GM21576 (cell line): ENCODE data around the gene ZC4H2.
"Not testable (repeated sequence)": the region's sequence is repeated elsewhere in the genome, so short reads cannot be mapped to it uniquely, and the experiment has no call there.

Experiments
- ATAC-seq: cut with Tn5 transposase; IDR thresholded peaks from one replicate; pipeline ENCODE4 v1.9.1; 2021; ENCODE audit warnings: mild to moderate bottlenecking, moderate library complexity; ENCODE audit not compliant: unreplicated experiment

Gene ZC4H2

DNA sequence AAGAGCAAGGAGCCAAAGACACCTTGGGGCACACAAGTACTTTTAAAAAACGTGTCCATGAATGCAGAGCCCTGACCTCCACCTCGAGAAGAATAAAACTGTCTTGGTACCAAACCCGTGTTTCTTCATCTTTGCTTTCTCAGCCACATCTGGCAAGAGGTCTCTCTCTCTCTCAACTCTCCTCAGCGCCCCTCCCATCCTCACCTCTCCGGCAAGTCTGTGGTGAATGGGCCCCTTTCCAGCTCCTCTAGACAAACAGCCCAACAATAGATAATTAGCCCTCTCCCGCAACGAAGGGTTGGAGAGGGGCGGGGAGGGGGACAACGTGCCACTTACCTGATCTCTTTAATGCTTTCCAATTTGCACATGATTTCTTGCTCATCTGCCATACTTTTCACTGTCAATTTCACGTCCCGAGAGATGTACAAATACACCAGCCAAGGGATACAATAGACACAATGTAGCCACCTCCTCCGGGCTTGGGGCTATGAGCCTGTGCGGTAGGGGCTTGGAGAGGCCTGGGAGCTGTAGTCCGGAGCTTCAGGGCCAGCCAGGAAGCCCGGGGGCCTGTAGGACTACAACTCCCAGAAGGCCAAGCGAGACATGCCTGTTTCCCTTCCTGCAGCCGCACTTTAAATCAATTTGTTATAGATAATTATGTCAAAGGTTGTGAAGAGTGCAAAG, at the start of gene ZC4H2:
Gene ZC4H2 (minus strand): TSS at position 462 of the 684 bp plus-strand sequence. CDS start 73 bp downstream, at position 389.
- peak; percentile 100 for ATAC-seq

GRCh38 chrX:65017451-65017850, 41.2 kb upstream of the ZC4H2 start:
- no peak for ATAC-seq

- no peak for ATAC-seq
Measured at GRCh38 chrX:65014230-65014629, 38.0 kb upstream of the ZC4H2 start.

DNA sequence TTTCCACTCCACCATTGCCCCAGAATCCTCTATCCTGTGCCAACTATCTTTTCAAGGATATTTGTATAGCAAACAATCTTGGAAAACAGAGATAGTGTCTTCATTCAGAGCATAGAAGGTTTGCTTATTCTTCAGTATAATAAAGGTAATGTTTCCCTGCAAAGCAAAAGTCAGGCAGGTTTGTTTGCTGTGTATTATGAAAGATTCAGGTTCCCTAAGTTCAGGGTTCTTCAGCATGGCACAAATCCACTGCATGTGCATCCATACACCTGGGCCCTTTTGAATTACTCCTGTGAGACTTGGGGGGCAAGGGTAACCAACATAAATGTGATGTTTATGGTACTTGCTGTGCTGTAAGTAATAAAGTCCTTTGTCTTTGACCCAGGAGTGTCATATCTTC, 33.2 kb upstream of the ZC4H2 start:
- ATAC-seq, result no peak

DNA sequence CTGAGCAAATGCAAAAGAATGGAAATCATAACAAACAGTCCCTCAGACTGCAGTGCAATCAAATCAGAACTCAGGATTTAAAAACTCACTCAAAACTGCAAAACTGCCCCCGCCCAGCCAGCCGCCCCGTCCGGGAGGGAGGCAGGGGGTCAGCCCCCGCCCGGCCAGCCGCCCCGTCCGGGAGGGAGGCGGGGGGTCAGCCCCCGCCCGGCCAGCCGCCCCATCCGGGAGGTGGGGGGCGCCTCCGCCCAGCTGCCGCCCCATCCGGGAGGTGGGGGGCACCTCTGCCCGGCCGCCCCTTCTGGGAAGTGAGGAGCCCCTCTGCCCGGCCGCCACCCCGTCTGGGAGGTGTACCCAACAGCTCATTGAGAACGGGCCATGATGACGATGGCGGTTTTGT, 26.0 kb upstream of the ZC4H2 start:
- not testable (repeated sequence) for ATAC-seq

DNA sequence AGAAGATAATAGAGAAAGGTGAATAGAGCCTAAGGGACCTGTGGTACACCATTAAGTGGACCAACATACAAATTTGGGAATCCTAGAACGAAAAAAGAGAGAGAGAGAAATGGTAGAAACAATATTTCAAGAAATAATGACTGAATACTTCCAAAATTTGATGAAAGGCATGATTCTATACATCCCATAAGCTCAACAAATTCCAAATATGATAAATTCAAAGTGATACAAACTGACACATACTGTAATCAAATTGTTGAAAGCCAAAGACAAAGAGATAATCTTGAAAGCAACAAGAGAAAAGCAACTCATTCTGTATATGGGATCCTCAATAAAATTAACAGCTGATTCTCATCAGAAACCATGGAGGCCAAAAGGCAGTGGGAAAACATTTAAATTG, 20.6 kb upstream of the ZC4H2 start:
- ATAC-seq, result no peak

DNA sequence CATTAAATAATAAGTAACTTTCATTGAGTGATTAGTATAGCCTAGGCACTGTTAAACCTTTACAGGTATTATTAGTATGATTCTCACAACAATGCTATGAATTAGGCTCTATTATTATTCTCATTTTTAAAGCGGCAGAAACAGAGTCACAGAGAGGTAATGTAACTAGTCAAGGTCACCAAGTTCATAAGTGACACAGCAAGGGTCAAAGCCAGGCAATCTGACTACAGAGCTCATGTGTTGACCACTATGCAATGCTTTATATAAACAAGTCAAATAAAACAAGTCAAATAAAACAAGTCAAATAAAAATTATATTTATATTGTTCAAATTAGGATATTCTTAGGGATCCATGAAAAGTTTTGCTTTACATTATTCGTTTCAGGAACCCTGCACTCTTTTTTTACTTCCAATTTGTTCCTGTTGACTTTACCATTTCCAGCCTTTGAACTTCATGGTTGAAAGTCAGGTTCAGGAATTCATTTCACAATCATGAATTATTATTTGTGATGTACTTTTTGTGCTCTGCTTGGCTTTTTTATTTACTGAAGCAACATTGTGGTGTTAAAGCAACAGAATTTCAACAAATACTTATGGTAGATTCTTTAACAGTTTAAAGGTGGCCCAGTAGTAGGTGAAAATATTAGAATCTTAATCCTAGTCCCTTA, 18.0 kb upstream of the ZC4H2 start:
- ATAC-seq, result no peak

- no peak for ATAC-seq
Measured at GRCh38 chrX:64977830-64978229, 1.6 kb upstream of the ZC4H2 start.

DNA sequence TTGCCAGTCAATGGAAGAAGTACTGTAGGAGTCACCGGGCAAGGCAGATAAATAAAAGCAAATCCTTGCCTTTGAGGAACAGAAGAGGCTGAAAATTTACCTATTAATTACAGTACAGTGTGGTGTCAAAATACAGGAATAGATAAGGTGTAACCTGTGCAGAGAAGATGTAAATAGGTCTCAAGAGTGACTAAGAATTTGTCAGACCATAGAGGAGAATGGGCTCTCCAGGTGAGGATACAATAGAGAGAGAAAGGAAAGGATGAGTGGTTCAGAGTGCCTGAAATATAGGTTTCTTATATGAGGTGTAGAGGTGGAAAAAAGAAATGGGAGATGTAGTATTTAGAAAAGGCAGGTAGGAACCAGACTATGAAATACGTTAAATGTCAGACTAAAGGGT, 801 bp upstream of the ZC4H2 start:
- ATAC-seq, result no peak

- peak; percentile 16 for ATAC-seq
Measured at GRCh38 chrX:64976673-64977040, 407 bp upstream of the ZC4H2 start.

DNA sequence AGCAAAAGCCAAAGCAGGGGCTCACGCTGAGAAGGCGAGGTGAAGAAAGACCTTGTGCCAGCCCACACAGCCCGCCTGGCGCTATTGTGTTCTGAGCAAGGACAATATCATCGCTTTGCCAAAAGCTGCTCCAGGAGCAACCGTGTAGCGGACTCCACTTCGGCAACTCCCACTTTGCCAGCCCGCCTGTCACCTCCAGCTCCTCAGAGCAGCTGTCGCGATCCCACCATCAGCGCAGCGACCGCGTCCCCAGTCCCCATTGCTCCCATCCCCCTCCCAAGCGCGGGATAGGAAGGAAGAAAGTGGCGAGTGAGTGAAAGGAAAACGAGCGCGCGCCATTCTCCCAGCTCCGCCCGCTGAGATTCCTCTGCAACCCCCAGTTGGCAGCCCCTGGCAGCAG, 759 bp downstream of the ZC4H2 start:
- ATAC-seq, result no peak

DNA sequence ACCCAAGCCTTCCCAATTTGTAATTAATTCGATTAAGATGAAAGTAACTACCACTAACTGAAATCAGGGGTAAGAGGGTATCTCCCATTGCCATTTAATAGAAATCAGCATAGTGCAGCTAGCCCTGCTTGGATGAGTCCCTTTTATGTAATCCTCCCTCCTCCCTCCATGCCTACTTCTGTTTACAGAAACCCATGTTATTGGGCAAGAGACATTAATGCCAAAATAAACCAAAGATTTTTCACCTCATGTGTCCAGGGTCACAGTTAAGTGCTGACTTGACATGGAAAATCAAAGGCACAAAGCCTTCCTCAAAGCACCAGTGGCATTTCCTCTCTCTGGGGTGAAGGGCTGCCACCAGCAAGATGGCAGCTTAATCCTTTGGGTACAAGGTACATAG, 50.8 kb downstream of the ZC4H2 start:
- ATAC-seq, result no peak

- no peak for ATAC-seq
Measured at GRCh38 chrX:64908121-64908520, 68.1 kb downstream of the ZC4H2 start.

- peak; percentile 70 for ATAC-seq
Measured at GRCh38 chrX:64894454-64895038, 81.7 kb downstream of the ZC4H2 start.

DNA sequence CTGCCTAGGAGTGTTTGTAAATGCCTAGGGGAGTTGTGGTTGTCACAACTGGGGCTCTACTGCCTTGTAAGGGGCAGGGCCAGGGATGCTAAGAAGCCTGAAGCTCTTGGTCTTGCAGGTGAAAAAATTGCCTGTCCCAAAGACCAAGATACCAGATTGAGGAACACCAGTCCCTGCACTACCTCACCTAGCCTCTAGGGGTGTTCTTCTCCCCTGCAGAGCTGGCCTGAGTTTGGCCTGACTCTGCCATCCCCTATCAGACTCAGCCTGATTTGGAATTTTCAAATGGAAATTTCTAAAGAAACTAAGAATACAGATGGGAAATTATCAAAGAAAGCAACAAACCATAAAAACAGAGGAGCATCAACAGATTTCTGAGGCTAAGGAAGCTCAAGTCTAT, 90.4 kb downstream of the ZC4H2 start:
- no peak for ATAC-seq

DNA sequence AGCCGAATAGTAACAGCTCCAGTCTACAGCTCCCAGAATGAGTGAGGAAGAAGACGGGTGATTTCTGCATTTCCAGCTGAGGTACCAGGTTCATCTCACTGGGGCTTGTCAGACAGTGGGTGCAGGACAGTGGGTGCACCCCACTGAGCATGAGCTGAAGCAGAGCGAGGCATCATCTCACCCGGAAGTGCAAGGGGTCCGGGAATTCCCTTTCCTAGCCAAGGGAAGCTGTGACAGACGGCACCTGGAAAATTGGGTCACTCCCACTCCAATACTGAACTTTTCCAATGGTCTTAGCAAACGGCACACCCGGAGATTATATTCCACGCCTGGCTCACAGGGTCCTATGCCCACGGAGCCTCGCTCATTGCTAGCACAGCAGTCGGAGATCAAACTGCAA, 97.5 kb downstream of the ZC4H2 start:
- not testable (repeated sequence) for ATAC-seq

DNA sequence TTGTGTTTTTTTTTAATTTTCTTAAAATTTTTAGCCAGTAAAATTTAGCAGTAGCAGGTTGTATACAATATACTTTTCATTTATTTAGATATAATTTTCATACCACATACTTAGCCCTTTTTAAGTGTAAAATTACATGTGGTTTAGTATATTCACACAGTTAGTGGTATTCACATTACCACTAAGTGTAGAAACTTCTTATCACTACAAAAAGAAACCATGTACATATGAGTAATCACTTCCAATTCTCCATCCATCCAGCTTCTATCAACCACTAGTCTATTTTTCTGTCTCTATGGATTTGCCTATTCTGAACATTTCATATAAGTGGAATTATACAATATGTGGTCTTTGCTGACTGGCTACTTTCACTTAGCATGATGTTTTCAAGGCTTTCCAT, 109.0 kb downstream of the ZC4H2 start:
- no peak for ATAC-seq
